Transverse colon (tissue), 4 donors: ENCODE data around the gene TRNT1. TPM values are rescaled to one million over a fixed set of nuclear protein-coding genes. Genes with fewer than 3 reads are reported as not detected.

Experiments used
- DNase-seq: peaks from one replicate; pipeline ENCODE4 v3.0.0-alpha.2; 2019
- H3K27ac ChIP-seq, 4 donors: fragments of 200-600 bp; sonication (generic); 2 replicates each; pipeline ENCODE4 v1.5.1; 2016 to 2018; ENCODE audit warnings: inconsistent platforms in 4 of 4
- H3K27me3 ChIP-seq: fragments of 200-600 bp; sonication (generic); 2 replicates; pipeline ENCODE4 v1.5.1; 2017; ENCODE audit warnings: inconsistent platforms
- H3K36me3 ChIP-seq, 4 donors: fragments of 200-600 bp; sonication (generic); 2 replicates each; pipeline ENCODE4 v1.5.1; 2017 to 2019; ENCODE audit warnings: inconsistent platforms in 4 of 4
- H3K4me1 ChIP-seq, 4 donors: fragments of 200-600 bp; sonication (generic); 2 replicates each; pipeline ENCODE4 v1.5.1; 2017 to 2020; ENCODE audit warnings: inconsistent platforms in 4 of 4
- H3K4me3 ChIP-seq, 4 donors: fragments of 200-600 bp; sonication (generic); 1 replicate in 1 of 4; 2 replicates in 3 of 4; pipeline versions ENCODE4 v1.5.1 to v1.6.1; 2017 to 2019; ENCODE audit warnings: inconsistent platforms in 4 of 4
- H3K9me3 ChIP-seq, 2 donors: fragments of 200-600 bp; sonication (generic); 2 replicates each; pipeline ENCODE4 v1.5.1; 2017 to 2019; ENCODE audit warnings: inconsistent platforms in 2 of 2
- EP300 ChIP-seq: sonication (generic); formaldehyde crosslinking; IDR thresholded peaks from one replicate; pipeline ENCODE4 v1.6.1; 2017; ENCODE audit warnings: antibody characterized with exemption, low read depth
- POLR2A ChIP-seq: fragments of 450-650 bp; IDR thresholded peaks from one replicate; pipeline ENCODE4 v1.6.1; 2016; ENCODE audit warnings: antibody characterized with exemption, mild to moderate bottlenecking, moderate library complexity
- POLR2AphosphoS5 ChIP-seq, 3 donors: sonication (generic); formaldehyde crosslinking; IDR thresholded peaks; one replicate each; pipeline ENCODE4 v1.6.1; 2016; ENCODE audit warnings: antibody characterized with exemption in 3 of 3
- WGBS, 2 donors: methylation state at CpG; one replicate each; pipeline ENCODE4 v1.1.5; 2018; ENCODE audit warnings: low coverage in 1 of 2; 5-methylcytosine and 5-hydroxymethylcytosine counted together
- in situ Hi-C, 4 donors: fragments of 200-750 bp; cut with MboI; loops; one replicate each; pipeline versions ENCODE4 v1.15.0 to v1.15.1; 2017; ENCODE audit warnings: low sequenced_read_pairs in 3 of 4, low pct_ligation_motif_present in 1 of 4, low pct_unique_long_range_greater_than_20kb in 1 of 4
- intact Hi-C: fragments of 100-400 bp; cut with DNase I; formaldehyde crosslinking; loops from one replicate; pipeline ENCODE4 v1.15.1; 2023; ENCODE audit warnings: low total_unique reads
- total RNA-seq, 4 donors: library from RNA; depleted of rRNA; stranded (reverse); fragments of >200 nt; gene quantifications; one replicate each; pipeline ENCODE4 v1.1.0, GENCODE V29; 2016
- TF ChIP-seq, protein P1 (sequence below), 5 experiments: fragments of 200-600 bp in 3 of 5; fragments of 450-650 bp in 2 of 5; sonication (generic) in 3 of 5; IDR thresholded peaks; 1 replicate in 2 of 5; 2 replicates in 3 of 5; pipeline ENCODE4 v1.5.1; 2016 to 2017; ENCODE audit warnings: antibody characterized with exemption in 5 of 5, inconsistent platforms in 3 of 5, mild to moderate bottlenecking in 2 of 5, moderate library complexity in 1 of 5

TRNT1 gene
- total RNA-seq, 4 donors from 2014 or later = 16.1 to 75.6 (median 23.9) TPM

DNA sequence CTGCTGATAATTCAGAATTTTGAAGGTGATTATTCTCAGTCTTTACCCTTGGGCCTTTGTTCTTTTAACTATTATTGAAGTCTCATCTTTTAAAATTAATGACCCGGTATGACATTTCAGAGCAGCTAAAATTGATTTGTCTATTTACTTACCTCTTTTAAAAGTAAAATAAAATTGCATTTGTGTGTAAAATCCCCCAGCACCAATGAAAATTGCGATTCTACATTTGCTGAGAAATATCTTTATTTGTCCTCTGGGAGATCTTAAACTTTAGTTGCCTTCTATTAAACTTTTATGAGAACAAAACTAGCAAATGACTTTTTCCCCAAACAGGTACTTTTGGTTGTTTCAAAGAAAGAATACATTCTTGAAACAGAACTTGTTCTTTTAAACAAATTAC is 9.1 kb upstream of the TRNT1 start:
- H3K36me3 ChIP-seq = no peaks in the 10 kb centered on the region
- WGBS, 2 donors = 85% methylated on average over 2 of the region's 2 CpGs
- intact Hi-C loops (no loop called here), in situ Hi-C loops (no loop called here)
- H3K9me3 ChIP-seq = no peaks in the 10 kb centered on the region
- H3K27me3 ChIP-seq = no peaks in the 10 kb centered on the region
- H3K27ac ChIP-seq = no peak overlapping the region
- H3K4me3 ChIP-seq = no peak overlapping the region
- no peaks in the 10 kb centered on the region for H3K4me1 ChIP-seq
- TF ChIP-seq EP300 (no peak), POLR2AphosphoS5 (IDR thresholded peaks at IDR 0.05) (no peak), POLR2A (no peak)
- TF ChIP-seq, protein P1, sequence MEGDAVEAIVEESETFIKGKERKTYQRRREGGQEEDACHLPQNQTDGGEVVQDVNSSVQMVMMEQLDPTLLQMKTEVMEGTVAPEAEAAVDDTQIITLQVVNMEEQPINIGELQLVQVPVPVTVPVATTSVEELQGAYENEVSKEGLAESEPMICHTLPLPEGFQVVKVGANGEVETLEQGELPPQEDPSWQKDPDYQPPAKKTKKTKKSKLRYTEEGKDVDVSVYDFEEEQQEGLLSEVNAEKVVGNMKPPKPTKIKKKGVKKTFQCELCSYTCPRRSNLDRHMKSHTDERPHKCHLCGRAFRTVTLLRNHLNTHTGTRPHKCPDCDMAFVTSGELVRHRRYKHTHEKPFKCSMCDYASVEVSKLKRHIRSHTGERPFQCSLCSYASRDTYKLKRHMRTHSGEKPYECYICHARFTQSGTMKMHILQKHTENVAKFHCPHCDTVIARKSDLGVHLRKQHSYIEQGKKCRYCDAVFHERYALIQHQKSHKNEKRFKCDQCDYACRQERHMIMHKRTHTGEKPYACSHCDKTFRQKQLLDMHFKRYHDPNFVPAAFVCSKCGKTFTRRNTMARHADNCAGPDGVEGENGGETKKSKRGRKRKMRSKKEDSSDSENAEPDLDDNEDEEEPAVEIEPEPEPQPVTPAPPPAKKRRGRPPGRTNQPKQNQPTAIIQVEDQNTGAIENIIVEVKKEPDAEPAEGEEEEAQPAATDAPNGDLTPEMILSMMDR (IDR thresholded peaks at IDR 0.05) = no peak
- DNase-seq = no peak

DNA sequence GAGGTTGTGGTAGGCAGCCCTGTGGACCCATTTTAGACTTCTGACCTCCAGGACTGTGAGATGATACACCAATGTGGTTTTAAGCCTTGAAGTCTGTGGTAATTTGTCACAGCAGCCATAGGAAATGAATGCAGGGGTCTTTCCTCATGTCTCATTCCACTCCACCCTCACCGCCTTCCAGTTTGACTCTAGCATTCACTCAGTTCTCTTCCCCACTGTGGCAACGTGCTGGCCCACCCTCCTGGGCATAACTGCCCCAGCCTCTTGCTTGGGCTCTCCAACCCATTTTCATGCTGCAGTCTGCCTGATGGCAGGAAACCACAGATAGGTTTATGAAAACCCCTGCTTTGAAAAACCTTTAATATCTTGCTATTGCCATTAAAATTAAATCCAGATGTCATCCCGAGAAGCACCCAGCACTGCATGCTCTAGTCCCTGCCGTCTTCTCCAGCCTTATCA is 7.3 kb upstream of the TRNT1 start:
- Histone ChIP-seq H3K27me3 (no peaks in the 10 kb centered on the region), H3K36me3 (no peaks in the 10 kb centered on the region), H3K4me1 (no peaks in the 10 kb centered on the region), H3K27ac (no peak overlapping the region), H3K4me3 (no peak overlapping the region), H3K9me3 (no peaks in the 10 kb centered on the region)
- TF ChIP-seq EP300 (no peak), POLR2AphosphoS5 (IDR thresholded peaks at IDR 0.05) (no peak), POLR2A (no peak)
- TF ChIP-seq, protein P1 (IDR thresholded peaks at IDR 0.05) = no peak
- 73 to 86% methylated on average over 1 to 4 of the region's 4 CpGs for WGBS, 2 donors
- in situ Hi-C loops (no loop called here), intact Hi-C loops (no loop called here)
- DNase-seq = no peak

DNA sequence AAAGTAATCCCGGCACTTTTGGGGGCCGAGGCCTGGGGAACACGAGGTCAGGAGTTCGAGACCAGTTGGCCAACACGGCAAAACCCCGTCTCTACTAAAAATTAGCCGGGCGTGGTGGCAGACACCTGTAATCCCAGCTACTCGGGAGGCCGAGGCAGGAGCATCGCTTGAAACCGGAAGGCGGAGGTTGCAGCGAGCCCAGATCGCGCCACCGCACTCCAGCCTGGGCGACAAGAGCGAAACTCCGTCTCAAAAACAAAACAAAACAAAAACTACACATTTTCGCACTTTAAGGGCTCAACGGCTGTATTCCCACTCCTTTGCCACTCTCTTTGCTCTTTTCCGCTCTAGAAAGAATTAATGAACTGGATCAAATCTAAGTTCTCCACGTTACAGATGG is 763 bp upstream of the TRNT1 start:
- Histone ChIP-seq H3K27me3 (no peaks in the 10 kb centered on the region), H3K4me1 (peaks cover 6 to 17% (median 12%) of the 10 kb centered on the region in 4 donors), H3K27ac (peak overlapping the region; percentile 89 to 94 (median 92)), H3K36me3 (peaks cover 0 to 17% (median 7%) of the 10 kb centered on the region in 4 donors), H3K4me3 (peak overlapping the region; percentile 57 to 87 (median 82)), H3K9me3 (no peaks in the 10 kb centered on the region)
- TF ChIP-seq, protein P1 (IDR thresholded peaks at IDR 0.05) = no peak
- no peak for TF ChIP-seq POLR2A
- TF ChIP-seq POLR2AphosphoS5 (IDR thresholded peaks at IDR 0.05) = no peak
- no peak for TF ChIP-seq EP300
- 72 to 91% methylated on average over 10 to 24 of the region's 24 CpGs for WGBS, 2 donors
- in situ Hi-C loops = no loop called here
- DNase-seq = no peak
- intact Hi-C loops = no loop called here

DNA sequence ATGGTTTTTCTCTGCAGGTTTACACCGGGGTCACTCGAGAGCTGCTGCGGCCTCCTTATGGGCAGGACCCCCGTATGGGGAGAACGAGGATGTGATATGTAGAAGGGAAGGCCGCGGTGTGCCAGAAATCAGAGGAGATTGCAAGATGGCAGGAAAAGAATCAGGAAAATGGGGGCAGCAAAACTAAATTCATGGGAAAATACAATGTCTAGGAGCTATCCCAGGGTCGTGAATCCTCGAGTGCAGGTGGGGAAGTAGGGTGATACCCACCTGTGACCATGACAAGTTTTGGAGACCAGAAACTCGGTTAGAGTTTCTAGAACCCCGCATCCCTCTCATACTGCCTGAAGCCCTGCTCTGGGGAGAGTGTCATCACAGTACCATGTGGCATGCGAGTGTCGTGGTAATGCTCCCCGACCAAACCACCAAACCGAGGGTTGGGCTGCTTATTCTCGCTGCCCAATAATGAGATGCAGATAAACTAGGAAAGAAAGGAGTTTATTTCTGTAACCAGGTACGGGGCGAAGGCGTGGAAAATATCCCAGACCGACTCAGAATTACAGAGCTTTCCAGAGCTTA is 781 bp downstream of the TRNT1 start:
- 11 to 15% methylated on average over 5 to 20 of the region's 20 CpGs for WGBS, 2 donors
- no peak for DNase-seq
- Histone ChIP-seq H3K27me3 (no peaks in the 10 kb centered on the region), H3K4me3 (peak overlapping the region; percentile 71 to 87 (median 82)), H3K36me3 (peaks cover 0 to 20% (median 7%) of the 10 kb centered on the region in 4 donors), H3K4me1 (peaks cover 6 to 17% (median 12%) of the 10 kb centered on the region in 4 donors), H3K27ac (peak overlapping the region; percentile 89 to 94 (median 92)), H3K9me3 (no peaks in the 10 kb centered on the region)
- TF ChIP-seq POLR2AphosphoS5 (IDR thresholded peaks at IDR 0.05) = no peak
- no peak for TF ChIP-seq POLR2A
- no peak for TF ChIP-seq EP300
- TF ChIP-seq, protein P1 (IDR thresholded peaks at IDR 0.05) = no peak
- in situ Hi-C loops = no loop called here
- intact Hi-C loops = no loop called here
